ENCODE measurements around the gene CROCC2.

The CROCC2 gene

GRCh38 chr2:240987588-240987987, 81.5 kb downstream of the CROCC2 start:
- intact Hi-C loops (cut with DNase I): no loop called here
- peak in 5 of 42 donors; percentile 0 to 14 (median 6) for DNase-seq

- intact Hi-C loops (cut with DNase I): no loop called here
- peak in 4 of 42 donors; percentile 1 to 9 (median 3) for DNase-seq
Observed at GRCh38 chr2:240988146-240988545, 82.0 kb downstream of the CROCC2 start.

- DNase-seq: peak in 7 of 42 donors; percentile 1 to 22 (median 4)
- intact Hi-C loops (cut with DNase I): no loop called here
Observed at GRCh38 chr2:240988571-240989271, 82.6 kb downstream of the CROCC2 start.

GRCh38 chr2:240989451-240990265, 83.5 kb downstream of the CROCC2 start:
- peak in 9 of 42 donors; percentile 6 to 41 (median 14) for DNase-seq
- intact Hi-C loops (cut with DNase I): no loop called here

GRCh38 chr2:240990266-240990529, 84.1 kb downstream of the CROCC2 start:
- intact Hi-C loops (cut with DNase I): no loop called here
- peak in 4 of 42 donors; percentile 4 to 11 (median 5) for DNase-seq

- peak in 12 of 42 donors; percentile 1 to 36 (median 10) for DNase-seq
- intact Hi-C loops (cut with DNase I): no loop called here
Observed at GRCh38 chr2:240990726-240991377, 84.7 kb downstream of the CROCC2 start.

GRCh38 chr2:240991378-240992263, 85.5 kb downstream of the CROCC2 start:
- DNase-seq: peak in 25 of 42 donors; percentile 7 to 75 (median 36)
- intact Hi-C loops (cut with DNase I): no loop called here

- intact Hi-C loops (cut with DNase I): no loop called here
- DNase-seq: peak in 18 of 42 donors; percentile 1 to 53 (median 33)
Observed at GRCh38 chr2:240992572-240993291, 86.6 kb downstream of the CROCC2 start.

GRCh38 chr2:240993446-240994170, 87.5 kb downstream of the CROCC2 start:
- intact Hi-C loops (cut with DNase I): no loop called here
- DNase-seq: peak in 14 of 42 donors; percentile 0 to 40 (median 6)

GRCh38 chr2:240994171-240994896, 88.2 kb downstream of the CROCC2 start:
- intact Hi-C loops (cut with DNase I): no loop called here
- peak in 8 of 42 donors; percentile 1 to 26 (median 7) for DNase-seq

GRCh38 chr2:240995041-240996021, 89.2 kb downstream of the CROCC2 start:
- peak in 9 of 42 donors; percentile 0 to 37 (median 7) for DNase-seq
- intact Hi-C loops (cut with DNase I): no loop called here

GRCh38 chr2:240996161-240996833, 90.2 kb downstream of the CROCC2 start:
- peak in 12 of 42 donors; percentile 1 to 40 (median 6) for DNase-seq
- intact Hi-C loops (cut with DNase I): no loop called here

GRCh38 chr2:240996834-240997140, 90.7 kb downstream of the CROCC2 start:
- peak in 11 of 42 donors; percentile 3 to 32 (median 7) for DNase-seq
- intact Hi-C loops (cut with DNase I): no loop called here

- intact Hi-C loops (cut with DNase I): no loop called here
Observed at GRCh38 chr2:240997141-240997855, 91.2 kb downstream of the CROCC2 start.

More at GRCh38 chr2:240997141-240997855, 91.2 kb downstream of the CROCC2 start:
- DNase-seq: peak in 16 of 42 donors; percentile 2 to 35 (median 13)
